NCI-H2171 (cell line): ENCODE data around the gene DNPH1.
A peak's percentile ranks its signal among the peaks of the same experiment; 100 is the strongest.

Experiments
- DNase-seq: peaks from one replicate; lab custom pipeline; 2025; lab: John Stamatoyannopoulos, UW

The DNPH1 gene

GRCh38 chr6:43263314-43264178 lies 34.3 kb upstream of the DNPH1 start:
- no peak for DNase-seq

- DNase-seq, result no peak
Observed at GRCh38 chr6:43262780-43263313, 33.6 kb upstream of the DNPH1 start.

- DNase-seq, result no peak
Observed at GRCh38 chr6:43262000-43262779, 32.9 kb upstream of the DNPH1 start.

GRCh38 chr6:43261198-43261597 lies 31.9 kb upstream of the DNPH1 start:
- no peak for DNase-seq

- no peak for DNase-seq
Observed at GRCh38 chr6:43260791-43261190, 31.5 kb upstream of the DNPH1 start.

- no peak for DNase-seq
Observed at GRCh38 chr6:43258807-43259686, 29.8 kb upstream of the DNPH1 start.

GRCh38 chr6:43258180-43258579 lies 28.9 kb upstream of the DNPH1 start:
- no peak for DNase-seq

- DNase-seq, result no peak
Observed at GRCh38 chr6:43257367-43258145, 28.3 kb upstream of the DNPH1 start.

GRCh38 chr6:43256670-43257366 lies 27.5 kb upstream of the DNPH1 start:
- no peak for DNase-seq

GRCh38 chr6:43255408-43256054 lies 26.2 kb upstream of the DNPH1 start:
- no peak for DNase-seq

- DNase-seq, result no peak
Observed at GRCh38 chr6:43254846-43255245, 25.6 kb upstream of the DNPH1 start.

- DNase-seq, result no peak
Observed at GRCh38 chr6:43254138-43254817, 25.0 kb upstream of the DNPH1 start.

- DNase-seq, result no peak
Observed at GRCh38 chr6:43253401-43253800, 24.1 kb upstream of the DNPH1 start.

- DNase-seq, result peak; percentile 77
Observed at GRCh38 chr6:43250992-43251373, 21.7 kb upstream of the DNPH1 start.

GRCh38 chr6:43248791-43249190 lies 19.5 kb upstream of the DNPH1 start:
- DNase-seq, result no peak

GRCh38 chr6:43248101-43248500 lies 18.8 kb upstream of the DNPH1 start:
- no peak for DNase-seq

- peak; percentile 72 for DNase-seq
Observed at GRCh38 chr6:43247114-43247999, 18.1 kb upstream of the DNPH1 start.
